PFSK-1 (cell line): ENCODE results near the gene RASGRP2.

Experiments used
- FOXP2 ChIP-seq: optimal IDR thresholded peaks from 2 replicates; pipeline ENCODE3; 2011; ENCODE audit warnings: borderline replicate concordance, control low read depth, inconsistent platforms; ENCODE audit not compliant: insufficient read depth; ENCODE audit errors: extremely low read length, extremely low read depth
- POLR2AphosphoS5 ChIP-seq: IDR thresholded peaks from 2 replicates; pipeline ENCODE4 v1.6.1; 2012; ENCODE audit warnings: low read depth, mild to moderate bottlenecking, control low read depth, low read length, moderate library complexity
- REST ChIP-seq, 2 experiments: IDR thresholded peaks; 2 replicates each; pipeline versions ENCODE4 v1.6.1 to v1.8.0; 2011 to 2012; ENCODE audit warnings: low read depth in 2 of 2, low read length in 2 of 2, control low read depth in 1 of 2, inconsistent platforms in 1 of 2, mild to moderate bottlenecking in 1 of 2, moderate library complexity in 1 of 2; ENCODE audit not compliant: insufficient read depth in 1 of 2
- SIN3A ChIP-seq: IDR thresholded peaks from 2 replicates; pipeline ENCODE4 v1.6.1; 2012; ENCODE audit warnings: mild to moderate bottlenecking, low read length, moderate library complexity, borderline replicate concordance; ENCODE audit not compliant: insufficient read depth
- TAF1 ChIP-seq: IDR thresholded peaks from 2 replicates; pipeline ENCODE4 v1.6.1; 2012; ENCODE audit warnings: low read length, control low read depth, borderline replicate concordance; ENCODE audit not compliant: insufficient read depth

The RASGRP2 gene

GRCh38 chr11:64711138-64711955, 32.6 kb downstream of the RASGRP2 start:
- TF ChIP-seq REST (IDR thresholded peaks at IDR 0.05; ENCODE audit: insufficient read depth in 1 of 2, low read depth in 2 of 2, low read length in 2 of 2) (no peak), SIN3A (no peak), FOXP2 (no peak)

GRCh38 chr11:64710418-64711137, 33.4 kb downstream of the RASGRP2 start:
- TF ChIP-seq FOXP2 (no peak), SIN3A (no peak), TAF1 (no peak), POLR2AphosphoS5 (no peak), REST (IDR thresholded peaks at IDR 0.05; ENCODE audit: insufficient read depth in 1 of 2, low read depth in 2 of 2, low read length in 2 of 2) (no peak)

GRCh38 chr11:64705501-64705900, 38.4 kb downstream of the RASGRP2 start:
- TF ChIP-seq REST (IDR thresholded peaks at IDR 0.05; ENCODE audit: insufficient read depth in 1 of 2, low read depth in 2 of 2, low read length in 2 of 2) (no peak), POLR2AphosphoS5 (no peak), TAF1 (no peak), SIN3A (no peak)

GRCh38 chr11:64703048-64703447, 40.9 kb downstream of the RASGRP2 start:
- TF ChIP-seq SIN3A (no peak), FOXP2 (no peak), REST (IDR thresholded peaks at IDR 0.05; ENCODE audit: insufficient read depth in 1 of 2, low read depth in 2 of 2, low read length in 2 of 2) (no peak), TAF1 (no peak), POLR2AphosphoS5 (no peak)

- TF ChIP-seq FOXP2 (no peak), REST (IDR thresholded peaks at IDR 0.05; ENCODE audit: insufficient read depth in 1 of 2, low read depth in 2 of 2, low read length in 2 of 2) (no peak), TAF1 (no peak), SIN3A (no peak), POLR2AphosphoS5 (no peak)
These were observed 45.5 kb downstream of the RASGRP2 start for GRCh38 chr11:64698427-64698826.
